HG03103 (cell line): Measurements from ENCODE around the gene MTCH1.

Experiments
- ATAC-seq: cut with Tn5 transposase; IDR thresholded peaks from one replicate; pipeline ENCODE4 v1.9.1; 2021; ENCODE audit warnings: low read depth; ENCODE audit not compliant: unreplicated experiment

The MTCH1 gene

GRCh38 chr6:36970892-36971842, 14.8 kb downstream of the MTCH1 start:
- no peak for ATAC-seq

- ATAC-seq = no peak
Observed at GRCh38 chr6:36969988-36970891, 15.8 kb downstream of the MTCH1 start.

GRCh38 chr6:36969240-36969691, 16.7 kb downstream of the MTCH1 start:
- no peak for ATAC-seq

DNA sequence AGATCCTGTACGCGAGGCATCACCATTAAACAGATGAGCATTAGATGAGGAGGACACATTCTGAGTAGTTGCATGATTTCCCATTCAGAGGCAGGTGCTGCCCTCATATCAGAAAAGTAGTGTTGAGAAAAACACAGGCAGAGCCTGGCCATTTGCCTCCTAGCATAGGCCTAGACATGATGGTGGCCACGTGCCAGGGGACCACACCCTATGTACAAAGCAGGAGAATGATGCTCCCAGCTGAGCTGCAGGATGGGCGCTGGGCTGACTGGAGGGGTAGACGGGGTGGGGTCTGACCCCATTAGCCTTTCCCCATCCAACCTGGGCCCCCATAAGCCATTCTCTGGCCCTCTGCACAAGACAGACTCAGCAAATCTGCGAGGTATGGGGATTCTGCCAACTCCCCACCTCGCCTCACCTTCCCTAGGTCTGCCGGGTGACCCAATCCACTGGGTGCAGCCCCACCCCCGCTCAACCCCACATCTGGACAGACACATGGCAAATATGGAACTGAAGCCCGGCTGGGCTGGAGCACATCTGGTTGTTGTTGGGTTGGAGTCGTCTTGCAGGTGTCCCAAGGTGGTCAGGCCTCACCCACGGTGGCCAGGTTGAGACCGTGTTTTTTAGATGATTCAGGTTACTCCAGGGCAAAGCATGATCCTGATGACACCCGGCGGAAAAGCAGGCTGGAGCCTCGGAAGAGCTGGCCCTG, 17.6 kb downstream of the MTCH1 start:
- no peak for ATAC-seq

DNA sequence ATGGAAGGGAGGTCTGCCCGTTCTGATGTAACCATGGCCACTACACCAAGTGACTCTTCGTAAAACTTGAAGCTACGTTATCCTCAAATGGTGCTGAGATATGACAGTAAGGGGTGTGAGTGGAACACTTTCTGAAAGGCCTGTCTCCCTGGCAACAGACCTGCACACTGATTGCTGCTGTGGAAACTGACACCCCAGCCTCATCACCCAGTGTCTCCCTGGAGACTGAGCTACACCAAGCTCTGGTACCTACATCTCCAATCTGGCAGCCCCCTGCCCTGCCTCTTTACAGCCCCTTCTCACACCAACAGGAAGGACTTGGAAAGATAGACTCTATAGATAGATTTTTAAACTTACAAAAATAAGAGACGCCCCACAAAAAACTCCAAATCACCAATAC, 18.2 kb downstream of the MTCH1 start:
- no peak for ATAC-seq

- no peak for ATAC-seq
Observed at GRCh38 chr6:36967301-36967700, 18.7 kb downstream of the MTCH1 start.

GRCh38 chr6:36964908-36965307, 21.1 kb downstream of the MTCH1 start:
- no peak for ATAC-seq

DNA sequence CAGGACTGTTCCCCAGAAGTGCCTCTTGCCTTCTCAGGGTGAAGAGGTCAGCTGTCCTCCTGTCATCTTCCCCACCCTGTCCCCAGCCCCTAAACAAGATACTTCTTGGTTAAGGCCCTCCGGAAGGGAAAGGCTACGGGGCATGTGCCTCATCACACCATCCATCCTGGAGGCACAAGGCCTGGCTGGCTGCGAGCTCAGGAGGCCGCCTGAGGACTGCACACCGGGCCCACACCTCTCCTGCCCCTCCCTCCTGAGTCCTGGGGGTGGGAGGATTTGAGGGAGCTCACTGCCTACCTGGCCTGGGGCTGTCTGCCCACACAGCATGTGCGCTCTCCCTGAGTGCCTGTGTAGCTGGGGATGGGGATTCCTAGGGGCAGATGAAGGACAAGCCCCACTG, 21.6 kb downstream of the MTCH1 start:
- no peak for ATAC-seq

- ATAC-seq = no peak
Observed at GRCh38 chr6:36963451-36964290, 22.3 kb downstream of the MTCH1 start.

GRCh38 chr6:36962874-36963273, 23.1 kb downstream of the MTCH1 start:
- ATAC-seq = no peak

GRCh38 chr6:36961441-36962435, 24.3 kb downstream of the MTCH1 start:
- ATAC-seq = no peak

DNA sequence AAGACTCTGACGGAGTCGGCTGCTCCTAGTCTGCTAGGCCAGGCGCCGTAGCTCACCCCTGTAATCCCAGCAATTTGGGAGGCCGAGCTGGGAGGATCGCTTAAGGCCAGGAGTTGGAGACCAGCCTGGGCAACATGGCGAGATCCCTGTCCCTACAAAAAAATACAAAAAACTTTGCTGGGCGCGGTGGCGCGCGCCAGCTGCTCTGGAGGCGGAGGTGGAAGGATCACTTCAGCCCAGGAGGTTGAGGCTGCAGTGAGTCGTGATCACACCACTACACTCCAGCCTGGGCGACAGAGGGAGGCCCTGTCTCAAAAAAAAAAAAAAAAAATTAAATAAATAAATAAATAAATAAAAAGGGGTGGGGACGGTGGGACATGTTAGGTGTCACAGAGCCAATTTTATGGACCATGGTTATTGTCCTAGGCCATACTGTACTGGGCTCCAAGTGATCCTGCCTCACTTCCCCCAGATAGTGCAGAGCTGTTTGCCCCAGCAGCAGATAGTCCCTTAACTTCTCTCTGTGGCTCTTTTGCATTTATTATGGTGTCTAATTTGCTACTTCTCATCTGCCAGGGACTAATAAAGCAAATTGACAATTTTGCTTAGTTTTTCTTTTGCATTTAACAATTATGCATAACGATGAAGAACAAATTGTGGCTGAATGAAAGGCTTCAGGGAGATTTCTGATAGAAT, 26.3 kb downstream of the MTCH1 start:
- ATAC-seq = no peak

GRCh38 chr6:36958775-36959554, 27.0 kb downstream of the MTCH1 start:
- ATAC-seq = no peak

GRCh38 chr6:36957773-36958271, 28.2 kb downstream of the MTCH1 start:
- no peak for ATAC-seq

- ATAC-seq = no peak
Observed at GRCh38 chr6:36956446-36956820, 29.6 kb downstream of the MTCH1 start.

DNA sequence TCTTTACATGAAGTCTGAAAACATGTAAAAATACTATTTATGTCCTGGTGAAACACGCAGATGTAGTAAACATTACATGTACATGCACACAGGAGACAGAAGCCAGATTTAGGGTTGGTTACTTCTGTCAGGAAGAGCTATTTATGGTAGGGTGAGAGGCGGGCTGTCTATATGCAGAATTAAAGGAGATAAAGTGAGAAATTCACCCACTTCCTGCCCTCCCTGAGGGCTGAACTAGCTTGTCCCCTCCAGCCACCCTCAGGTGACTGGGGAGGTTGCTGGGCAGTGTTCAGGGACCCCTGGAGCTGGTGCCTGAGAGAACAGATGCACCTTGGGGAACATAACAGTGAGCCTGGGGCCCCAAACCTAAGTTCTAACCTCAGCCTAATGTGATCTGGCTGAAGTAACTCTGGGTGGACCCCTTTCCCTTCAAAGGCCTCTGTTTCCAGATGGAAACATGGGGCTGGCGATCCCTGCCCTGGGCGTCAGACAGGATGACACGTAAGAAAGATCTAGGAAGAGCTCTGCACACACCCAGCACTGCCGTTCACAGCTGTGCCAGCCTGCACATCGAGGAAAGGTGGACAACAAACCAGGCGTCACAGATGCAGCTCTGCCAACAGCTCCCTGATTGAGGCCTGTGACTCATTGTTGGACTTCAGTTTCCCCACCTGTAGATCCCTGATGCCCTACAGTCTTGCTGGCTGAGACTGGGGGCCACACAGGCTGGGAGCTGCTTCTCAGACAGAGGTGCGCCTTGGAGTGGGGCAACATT, 30.1 kb downstream of the MTCH1 start:
- no peak for ATAC-seq
